ENCODE results near the gene POLR3GL.

POLR3GL gene

GRCh38 chr1:145991735-145992412 is 27.4 kb downstream of the POLR3GL start:
- DNase-seq (ENCODE audit: low spot score) (no peak), FAIRE-seq (no peak)

GRCh38 chr1:145992502-145992936 is 28.0 kb downstream of the POLR3GL start:
- DNase-seq (ENCODE audit: low spot score) (no peak), FAIRE-seq (no peak)

- FAIRE-seq (no peak), DNase-seq (ENCODE audit: low spot score) (no peak)
These were observed 28.6 kb downstream of the POLR3GL start for GRCh38 chr1:145992958-145993617.

GRCh38 chr1:145993618-145994390 is 29.3 kb downstream of the POLR3GL start:
- DNase-seq (ENCODE audit: low spot score), result no peak
- FAIRE-seq, result no peak

GRCh38 chr1:145994391-145995120 is 30.1 kb downstream of the POLR3GL start:
- DNase-seq (ENCODE audit: low spot score) (no peak), FAIRE-seq (no peak)

- no peak for FAIRE-seq
- DNase-seq (ENCODE audit: low spot score), result no peak
These were observed 30.8 kb downstream of the POLR3GL start for GRCh38 chr1:145995148-145995881.

GRCh38 chr1:145995964-145996432 is 31.5 kb downstream of the POLR3GL start:
- peak; percentile 27 for DNase-seq (ENCODE audit: low spot score)
- no peak for FAIRE-seq

- peak; percentile 99 for DNase-seq (ENCODE audit: low spot score)
- FAIRE-seq, result peak; percentile 44
These were observed 32.0 kb downstream of the POLR3GL start, which contains the start of gene TXNIP for GRCh38 chr1:145996433-145997015. Gene TXNIP (minus strand): TSS chr1:145996579. CDS start chr1:145996266, 313 bp downstream.

GRCh38 chr1:145997016-145997717 is 32.7 kb downstream of the POLR3GL start:
- FAIRE-seq (no peak), DNase-seq (ENCODE audit: low spot score) (no peak)

- no peak for DNase-seq (ENCODE audit: low spot score)
- FAIRE-seq, result no peak
These were observed 33.2 kb downstream of the POLR3GL start for GRCh38 chr1:145997718-145998023.

- FAIRE-seq, result no peak
These were observed 35.0 kb downstream of the POLR3GL start for GRCh38 chr1:145999321-146000024.

GRCh38 chr1:146001709-146002108 is 37.2 kb downstream of the POLR3GL start:
- DNase-seq (ENCODE audit: low spot score), result no peak
- no peak for FAIRE-seq

More at GRCh38 chr1:145999321-146000024, 35.0 kb downstream of the POLR3GL start:
- DNase-seq (ENCODE audit: low spot score), result no peak

GRCh38 chr1:146007489-146008133 is 43.1 kb downstream of the POLR3GL start:
- DNase-seq (ENCODE audit: low spot score) (no peak), FAIRE-seq (no peak)

GRCh38 chr1:146010126-146010738 is 45.7 kb downstream of the POLR3GL start:
- FAIRE-seq (no peak), DNase-seq (ENCODE audit: low spot score) (no peak)

- no peak for FAIRE-seq
- DNase-seq (ENCODE audit: low spot score), result peak; percentile 68
These were observed 48.4 kb downstream of the POLR3GL start for GRCh38 chr1:146012703-146013558.

GRCh38 chr1:146013559-146013922 is 49.1 kb downstream of the POLR3GL start:
- FAIRE-seq, result no peak
- no peak for DNase-seq (ENCODE audit: low spot score)

GRCh38 chr1:146016891-146017290 is 52.4 kb downstream of the POLR3GL start:
- FAIRE-seq (no peak), DNase-seq (ENCODE audit: low spot score) (no peak)

Measured in urothelium cell line (cell line).